PFSK-1 (cell line): Measurements from ENCODE around the gene KIAA1549.

Experiments used
- FOXP2 ChIP-seq: optimal IDR thresholded peaks from 2 replicates; pipeline ENCODE3; 2011; ENCODE audit warnings: borderline replicate concordance, control low read depth, inconsistent platforms; ENCODE audit not compliant: insufficient read depth; ENCODE audit errors: extremely low read length, extremely low read depth
- POLR2AphosphoS5 ChIP-seq: IDR thresholded peaks from 2 replicates; pipeline ENCODE4 v1.6.1; 2012; ENCODE audit warnings: low read depth, mild to moderate bottlenecking, control low read depth, low read length, moderate library complexity
- REST ChIP-seq, 2 experiments: IDR thresholded peaks; 2 replicates each; pipeline versions ENCODE4 v1.6.1 to v1.8.0; 2011 to 2012; ENCODE audit warnings: low read depth in 2 of 2, low read length in 2 of 2, control low read depth in 1 of 2, inconsistent platforms in 1 of 2, mild to moderate bottlenecking in 1 of 2, moderate library complexity in 1 of 2; ENCODE audit not compliant: insufficient read depth in 1 of 2
- SIN3A ChIP-seq: IDR thresholded peaks from 2 replicates; pipeline ENCODE4 v1.6.1; 2012; ENCODE audit warnings: mild to moderate bottlenecking, low read length, moderate library complexity, borderline replicate concordance; ENCODE audit not compliant: insufficient read depth
- TAF1 ChIP-seq: IDR thresholded peaks from 2 replicates; pipeline ENCODE4 v1.6.1; 2012; ENCODE audit warnings: low read length, control low read depth, borderline replicate concordance; ENCODE audit not compliant: insufficient read depth

GRCh38 chr7:138869353-138869752 lies 111.8 kb downstream of the KIAA1549 start:
- no peak for TF ChIP-seq TAF1
- no peak for TF ChIP-seq REST (IDR thresholded peaks at IDR 0.05; ENCODE audit: insufficient read depth in 1 of 2, low read depth in 2 of 2, low read length in 2 of 2)
- no peak for TF ChIP-seq POLR2AphosphoS5
- no peak for TF ChIP-seq SIN3A
- no peak for TF ChIP-seq FOXP2
